GM12878 (cell line): ENCODE measurements around the gene NFASC. TPM values are rescaled to one million over a fixed set of nuclear protein-coding genes. Genes with fewer than 3 reads are reported as not detected.

ENCODE experiments used
- ATAC-seq: fragments of 200-7000 bp; cut with Tn5 transposase; 3 replicates; pipeline ENCODE4 v1.9.1; 2020; ENCODE audit warnings: mild to moderate bottlenecking, moderate library complexity
- BruUV-seq: library from RNA; stranded (reverse); fragments of 400-500 nt; replicated peaks from 2 replicates; lab custom pipeline; 2021; lab: Mats Ljungman, UMichigan
- CTCF ChIA-PET: fragments of 300-600 bp; sonication (Branson Sonifier 250); formaldehyde crosslinking; extraction: SDS; loops from one replicate; lab custom pipeline; 2021; ENCODE audit warnings: inconsistent platforms; lab: Yijun Ruan, JAX
- POLR2A ChIA-PET: fragments of 350-600 bp; formaldehyde crosslinking; extraction: SDS; loops from one replicate; lab custom pipeline; 2021; ENCODE audit warnings: inconsistent platforms; lab: Charles Lee
- RAD21 ChIA-PET: fragments of 300-600 bp; sonication (Branson Sonifier 250); formaldehyde crosslinking; loops from one replicate; lab custom pipeline; 2023; ENCODE audit warnings: antibody characterized with exemption; ENCODE audit not compliant: unreplicated experiment; lab: Charles Lee
- SMC1A ChIA-PET: fragments of 300-600 bp; sonication (Branson Sonifier 250); formaldehyde crosslinking; loops from one replicate; lab custom pipeline; 2023; ENCODE audit not compliant: unreplicated experiment, uncharacterized antibody; lab: Charles Lee
- DNase-seq: peaks from one replicate; pipeline ENCODE4 v3.0.0-alpha.2; 2011; ENCODE audit warnings: low read depth, low spot score
- FAIRE-seq: peaks from 3 replicates; lab custom pipeline; 2011; peaks lifted over from hg19 to GRCh38; lab: Jason Lieb, UNC
- H2AFZ ChIP-seq: 2 replicates; pipeline ENCODE4 v1.6.0; 2011; ENCODE audit warnings: low read depth, low read length, control low read depth; ENCODE audit not compliant: control insufficient read depth
- H3K27ac ChIP-seq: 2 replicates; pipeline ENCODE4 v1.5.1; 2011; ENCODE audit warnings: control low read depth; ENCODE audit not compliant: control insufficient read depth, insufficient read depth
- H3K27me3 ChIP-seq, 2 experiments: replicated peaks in 1 of 2; 2 replicates each; pipeline versions ENCODE4 v1.6.0 to v1.6.1; 2011; ENCODE audit warnings: low read length in 1 of 2; ENCODE audit not compliant: control insufficient read depth in 2 of 2, insufficient read depth in 2 of 2
- H3K36me3 ChIP-seq, 2 experiments: 2 replicates each; pipeline ENCODE4 v1.5.1; 2011; ENCODE audit warnings: low read length in 1 of 2; ENCODE audit not compliant: control insufficient read depth in 2 of 2, insufficient read depth in 2 of 2
- H3K4me1 ChIP-seq: 2 replicates; pipeline ENCODE4 v1.6.1; 2011; ENCODE audit warnings: mild to moderate bottlenecking, low read length, moderate library complexity, mixed read lengths; ENCODE audit not compliant: control insufficient read depth, insufficient read depth
- H3K4me2 ChIP-seq: 2 replicates; pipeline ENCODE4 v1.6.0; 2011; ENCODE audit warnings: control low read depth; ENCODE audit not compliant: control insufficient read depth, insufficient read depth
- H3K4me3 ChIP-seq: fragments of 200-600 bp; sonication (generic); 2 replicates; pipeline ENCODE4 v1.5.1; 2016
- H3K79me2 ChIP-seq: 2 replicates; pipeline ENCODE4 v1.6.0; 2011; ENCODE audit warnings: low read length; ENCODE audit not compliant: control insufficient read depth, insufficient read depth
- H3K9ac ChIP-seq: 2 replicates; pipeline ENCODE4 v1.8.0; 2011; ENCODE audit warnings: low read length, control low read depth, mixed read lengths; ENCODE audit not compliant: control insufficient read depth, insufficient read depth
- H3K9me3 ChIP-seq: replicated peaks from 3 replicates; pipeline ENCODE4 v1.5.1; 2011; ENCODE audit warnings: mild to moderate bottlenecking, low read length; ENCODE audit not compliant: control insufficient read depth, insufficient read depth
- H4K20me1 ChIP-seq: 2 replicates; pipeline ENCODE4 v1.6.0; 2011; ENCODE audit not compliant: control insufficient read depth, insufficient read depth
- CBX3 ChIP-seq: fragments of 200-600 bp; sonication (generic); IDR thresholded peaks from 2 replicates; pipeline ENCODE4 v1.6.1; 2016; ENCODE audit warnings: low read depth, borderline replicate concordance
- FOS ChIP-seq: IDR thresholded peaks from 3 replicates; pipeline ENCODE4 v1.6.1; 2011; ENCODE audit warnings: borderline replicate concordance; ENCODE audit not compliant: insufficient read length; ENCODE audit errors: extremely low read depth
- HDGF ChIP-seq: fragments of 450-650 bp; IDR thresholded peaks from 2 replicates; pipeline ENCODE4 v1.6.1; 2016; ENCODE audit warnings: antibody characterized with exemption
- KDM1A ChIP-seq: fragments of 200-600 bp; sonication (generic); IDR thresholded peaks from 2 replicates; pipeline ENCODE4 v1.6.1; 2016; ENCODE audit warnings: borderline replicate concordance
- MEF2B ChIP-seq: fragments of 450-650 bp; IDR thresholded peaks from 2 replicates; pipeline ENCODE4 v1.6.1; 2018; ENCODE audit warnings: mild to moderate bottlenecking, moderate library complexity; ENCODE audit not compliant: partially characterized antibody, poor library complexity, severe bottlenecking
- MTA2 ChIP-seq: fragments of 450-650 bp; IDR thresholded peaks from 2 replicates; pipeline ENCODE4 v1.6.1; 2016; ENCODE audit warnings: low read depth, mild to moderate bottlenecking, moderate library complexity
- MYC ChIP-seq: IDR thresholded peaks from 2 replicates; pipeline ENCODE4 v1.6.1; 2011; ENCODE audit warnings: mild to moderate bottlenecking, low read length, moderate library complexity, inconsistent platforms; ENCODE audit not compliant: insufficient read depth, insufficient replicate concordance, insufficient read length, severe bottlenecking
- NFYA ChIP-seq: IDR thresholded peaks from 2 replicates; pipeline ENCODE4 v1.6.1; 2011; ENCODE audit warnings: low read depth, mild to moderate bottlenecking, low read length, improper control_type of control experiment, borderline replicate concordance
- RBBP5 ChIP-seq: fragments of 200-600 bp; sonication (generic); conservative IDR thresholded peaks from 2 replicates; pipeline ENCODE4 v1.6.1; 2016
- RELA ChIP-seq: fragments of 450-650 bp; IDR thresholded peaks from 2 replicates; pipeline ENCODE4 v1.8.0; 2014; ENCODE audit warnings: borderline replicate concordance; ENCODE audit not compliant: partially characterized antibody
- SMC3 ChIP-seq: IDR thresholded peaks from 2 replicates; pipeline ENCODE4 v1.6.1; 2011; ENCODE audit warnings: low read length, improper control_type of control experiment, borderline replicate concordance
- SRF ChIP-seq, 2 experiments: IDR thresholded peaks; 2 replicates each; pipeline ENCODE4 v1.6.1; 2011; ENCODE audit warnings: low read depth in 2 of 2, low read length in 2 of 2, mild to moderate bottlenecking in 1 of 2, moderate library complexity in 1 of 2
- TARDBP ChIP-seq: IDR thresholded peaks from 2 replicates; pipeline ENCODE4 v1.6.1; 2016; ENCODE audit warnings: borderline replicate concordance
- TCF3 ChIP-seq: IDR thresholded peaks from 2 replicates; pipeline ENCODE4 v1.6.1; 2012; ENCODE audit warnings: low read depth, mild to moderate bottlenecking, low read length, borderline replicate concordance; ENCODE audit not compliant: insufficient read depth
- ZNF622 ChIP-seq: fragments of 450-650 bp; IDR thresholded peaks from 2 replicates; pipeline ENCODE4 v1.6.1; 2017; ENCODE audit warnings: mild to moderate bottlenecking, inconsistent platforms
- WGBS: methylation state at CpG from one replicate; pipeline ENCODE4 v1.1.6; 2016; ENCODE audit warnings: low lambda C conversion rate; ENCODE audit not compliant: insufficient replicate concordance, insufficient coverage; ENCODE audit errors: missing lambda C conversion rate; 5-methylcytosine and 5-hydroxymethylcytosine counted together
- in situ Hi-C: fragments of 300-500 bp; cut with MboI; formaldehyde crosslinking; loops from 9 replicates; pipeline ENCODE4 v1.14.3; 2018; ENCODE audit warnings: mixed read lengths
- intact Hi-C: fragments of 100-400 bp; cut with micrococcal nuclease; formaldehyde crosslinking; loops from one replicate; pipeline ENCODE4 v1.14.2; 2022; ENCODE audit not compliant: unreplicated experiment
- polyA plus RNA-seq, 11 experiments: library from polyadenylated mRNA; depleted of rRNA in 4 of 11; unstranded in 6 of 11; stranded (reverse) in 5 of 11; fragments of >200 nt; fragmentation: Nextera tagmentation in 4 of 11; fragmentation: Illumina TruSeq in 1 of 11; extraction: Ambion mirVana in 4 of 11; extraction: Trizol in 1 of 11; gene quantifications; 1 replicate in 1 of 11; 2 replicates in 10 of 11; pipeline versions ENCODE4 v1.2.1 to v1.2.3, GENCODE V29; 2011 to 2016; ENCODE audit warnings: inconsistent platforms in 2 of 11, missing spikeins in 2 of 11, low read depth in 1 of 11
- total RNA-seq, 4 experiments: library from RNA; depleted of rRNA in 3 of 4; stranded (reverse); fragments of >200 nt in 3 of 4; fragmentation: Illumina TruSeq in 1 of 4; extraction: Trizol in 1 of 4; gene quantifications; 2 replicates each; pipeline versions ENCODE4 v1.2.1 to v1.2.3, GENCODE V29; 2013 to 2021
- TF ChIP-seq, protein P1 (sequence below): IDR thresholded peaks from 2 replicates; pipeline ENCODE4 v1.6.1; 2011; ENCODE audit warnings: borderline replicate concordance, low read depth, mild to moderate bottlenecking, moderate library complexity, low read length; ENCODE audit not compliant: insufficient read depth, poor library complexity, severe bottlenecking
- TF ChIP-seq, protein P2 (sequence below): fragments of 450-650 bp; IDR thresholded peaks from 2 replicates; pipeline ENCODE4 v1.6.1; 2017; ENCODE audit warnings: antibody characterized with exemption, mild to moderate bottlenecking, moderate library complexity
- TF ChIP-seq, protein P3 (sequence below): IDR thresholded peaks from 2 replicates; pipeline ENCODE4 v1.6.1; 2011; ENCODE audit warnings: mild to moderate bottlenecking, low read depth, low read length, moderate library complexity; ENCODE audit not compliant: insufficient replicate concordance

The NFASC gene
- total and polyA plus RNA-seq, 10 of the 15 experiments (the other 5 are each of a cell fraction or from before 2014, with no cell fraction given) = 0.04 to 0.31 (median 0.12) TPM; not detected in 4

DNA sequence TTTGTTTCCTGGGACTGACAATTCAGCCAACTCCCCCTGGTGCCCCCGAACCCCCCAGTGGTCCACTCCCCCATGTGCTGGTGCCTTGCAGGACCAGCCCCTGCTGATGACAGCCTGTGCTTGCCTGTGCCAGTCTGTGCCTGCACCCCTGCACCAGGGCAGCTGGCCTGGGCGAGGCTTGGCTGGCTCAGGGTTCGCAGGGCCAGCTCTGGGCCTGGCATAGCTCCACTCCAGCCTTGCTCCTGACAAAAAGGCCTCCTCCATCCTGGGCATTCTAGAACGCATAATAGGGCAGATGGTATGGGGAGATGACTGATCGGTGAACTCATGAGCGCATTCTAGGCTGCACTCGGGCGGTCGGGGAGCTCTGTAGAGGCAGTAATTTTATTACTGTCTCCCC is 177.7 kb downstream of the NFASC start:
- Histone ChIP-seq H3K4me1 (no peaks in the 10 kb centered on the region), H3K79me2 (no peaks in the 10 kb centered on the region), H3K27me3 (peaks cover 0 to 10% of the 10 kb centered on the region in 2 experiments; a peak in 3 of 4 replicates), H4K20me1 (no peaks in the 10 kb centered on the region), H3K9me3 (no peaks in the 10 kb centered on the region), H3K9ac (no peak overlapping the region), H2AFZ (no peak overlapping the region), H3K36me3 (no peaks in the 10 kb centered on the region)
- in situ Hi-C loops = no loop called here
- DNase-seq = no peak
- 47% methylated on average over 9 of the region's 9 CpGs for WGBS
- SMC1A ChIA-PET = no interaction called here
- POLR2A ChIA-PET = interaction anchor here (0.5 kb wide), 1 partner anchor 545 kb away, joined by 6 read pairs; no protein-coding TSS in a partner anchor
- TF ChIP-seq SRF (IDR thresholded peaks at IDR 0.05; ENCODE audit: low read depth in 2 of 2, low read length in 2 of 2) (no peak), NFYA (no peak), TARDBP (no peak), ZNF622 (no peak), MYC (no peak), HDGF (no peak), RBBP5 (no peak), CBX3 (no peak), KDM1A (no peak), MTA2 (no peak), TCF3 (no peak), FOS (no peak), SMC3 (no peak), MEF2B (no peak), RELA (no peak)
- TF ChIP-seq, protein P1, sequence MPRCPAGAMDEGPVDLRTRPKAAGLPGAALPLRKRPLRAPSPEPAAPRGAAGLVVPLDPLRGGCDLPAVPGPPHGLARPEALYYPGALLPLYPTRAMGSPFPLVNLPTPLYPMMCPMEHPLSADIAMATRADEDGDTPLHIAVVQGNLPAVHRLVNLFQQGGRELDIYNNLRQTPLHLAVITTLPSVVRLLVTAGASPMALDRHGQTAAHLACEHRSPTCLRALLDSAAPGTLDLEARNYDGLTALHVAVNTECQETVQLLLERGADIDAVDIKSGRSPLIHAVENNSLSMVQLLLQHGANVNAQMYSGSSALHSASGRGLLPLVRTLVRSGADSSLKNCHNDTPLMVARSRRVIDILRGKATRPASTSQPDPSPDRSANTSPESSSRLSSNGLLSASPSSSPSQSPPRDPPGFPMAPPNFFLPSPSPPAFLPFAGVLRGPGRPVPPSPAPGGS = no peak
- TF ChIP-seq, protein P2, sequence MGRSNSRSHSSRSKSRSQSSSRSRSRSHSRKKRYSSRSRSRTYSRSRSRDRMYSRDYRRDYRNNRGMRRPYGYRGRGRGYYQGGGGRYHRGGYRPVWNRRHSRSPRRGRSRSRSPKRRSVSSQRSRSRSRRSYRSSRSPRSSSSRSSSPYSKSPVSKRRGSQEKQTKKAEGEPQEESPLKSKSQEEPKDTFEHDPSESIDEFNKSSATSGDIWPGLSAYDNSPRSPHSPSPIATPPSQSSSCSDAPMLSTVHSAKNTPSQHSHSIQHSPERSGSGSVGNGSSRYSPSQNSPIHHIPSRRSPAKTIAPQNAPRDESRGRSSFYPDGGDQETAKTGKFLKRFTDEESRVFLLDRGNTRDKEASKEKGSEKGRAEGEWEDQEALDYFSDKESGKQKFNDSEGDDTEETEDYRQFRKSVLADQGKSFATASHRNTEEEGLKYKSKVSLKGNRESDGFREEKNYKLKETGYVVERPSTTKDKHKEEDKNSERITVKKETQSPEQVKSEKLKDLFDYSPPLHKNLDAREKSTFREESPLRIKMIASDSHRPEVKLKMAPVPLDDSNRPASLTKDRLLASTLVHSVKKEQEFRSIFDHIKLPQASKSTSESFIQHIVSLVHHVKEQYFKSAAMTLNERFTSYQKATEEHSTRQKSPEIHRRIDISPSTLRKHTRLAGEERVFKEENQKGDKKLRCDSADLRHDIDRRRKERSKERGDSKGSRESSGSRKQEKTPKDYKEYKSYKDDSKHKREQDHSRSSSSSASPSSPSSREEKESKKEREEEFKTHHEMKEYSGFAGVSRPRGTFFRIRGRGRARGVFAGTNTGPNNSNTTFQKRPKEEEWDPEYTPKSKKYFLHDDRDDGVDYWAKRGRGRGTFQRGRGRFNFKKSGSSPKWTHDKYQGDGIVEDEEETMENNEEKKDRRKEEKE = no peak
- TF ChIP-seq, protein P3, sequence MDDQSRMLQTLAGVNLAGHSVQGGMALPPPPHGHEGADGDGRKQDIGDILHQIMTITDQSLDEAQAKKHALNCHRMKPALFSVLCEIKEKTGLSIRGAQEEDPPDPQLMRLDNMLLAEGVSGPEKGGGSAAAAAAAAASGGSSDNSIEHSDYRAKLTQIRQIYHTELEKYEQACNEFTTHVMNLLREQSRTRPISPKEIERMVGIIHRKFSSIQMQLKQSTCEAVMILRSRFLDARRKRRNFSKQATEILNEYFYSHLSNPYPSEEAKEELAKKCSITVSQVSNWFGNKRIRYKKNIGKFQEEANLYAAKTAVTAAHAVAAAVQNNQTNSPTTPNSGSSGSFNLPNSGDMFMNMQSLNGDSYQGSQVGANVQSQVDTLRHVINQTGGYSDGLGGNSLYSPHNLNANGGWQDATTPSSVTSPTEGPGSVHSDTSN = no peak
- TF ChIP-seq, all 136 proteins: peak for 0
- FAIRE-seq = no peak
- ChIA-PET RAD21 (no interaction called here), CTCF (interaction anchor here (5.5 kb wide), 1 partner anchor 13 kb away, joined by 35 read pairs; no protein-coding TSS in a partner anchor)
- Histone ChIP-seq H3K4me3 (no peak overlapping the region), H3K4me2 (no peak overlapping the region), H3K27ac (no peak overlapping the region)
- BruUV-seq = no TSS peak
- ATAC-seq = no peak
- intact Hi-C loops = no loop called here
